Kidney glomerular epithelial cell (primary cell): ENCODE measurements around the gene FLNB.
"Not testable (repeated sequence)": the region's sequence is repeated elsewhere in the genome, so short reads cannot be mapped to it uniquely, and the experiment has no call there.

ENCODE experiments used
- DNase-seq: peaks from one replicate; lab custom pipeline; 2025; lab: John Stamatoyannopoulos, UW

The FLNB gene

DNA sequence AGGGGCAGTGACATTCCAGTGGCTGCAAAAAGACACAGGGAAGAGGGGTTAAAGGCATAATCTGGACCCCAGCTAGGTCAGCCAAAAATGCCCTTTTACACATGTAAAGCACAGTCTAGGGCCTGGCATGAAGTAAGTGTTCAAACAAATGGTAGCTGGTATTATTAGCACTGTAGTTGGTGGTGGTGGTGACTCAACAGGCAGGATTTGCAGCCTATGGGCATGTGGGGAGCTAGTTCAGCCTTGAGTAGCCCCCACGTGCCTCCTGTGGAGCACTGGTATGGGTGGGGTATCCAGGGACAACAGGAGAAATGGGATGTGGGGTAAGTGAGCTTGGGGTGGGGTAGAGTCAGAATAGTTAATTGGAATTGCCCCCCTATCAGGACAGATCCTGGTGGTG lies 175.0 kb downstream of the FLNB start:
- DNase-seq: no peak

DNA sequence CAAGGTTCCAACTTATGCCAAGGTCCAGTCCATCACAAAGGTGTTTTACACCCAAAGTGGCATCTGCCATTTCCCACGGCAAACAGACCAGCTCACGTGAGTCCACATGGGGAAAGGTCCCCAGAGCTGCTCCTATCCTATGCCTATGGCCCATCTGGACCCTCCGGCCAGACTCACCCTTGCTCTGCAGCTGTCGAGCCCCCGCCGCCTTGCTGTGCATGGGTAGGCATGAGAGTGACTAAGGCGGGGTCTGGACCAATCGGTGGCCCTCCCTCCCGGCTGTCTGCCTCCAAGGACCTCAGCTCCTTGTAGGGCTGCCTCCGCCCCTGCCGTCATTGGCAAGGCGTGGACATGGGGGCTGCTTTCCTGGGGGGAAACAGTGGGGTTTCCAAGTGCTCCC lies 175.7 kb downstream of the FLNB start:
- DNase-seq: no peak

DNA sequence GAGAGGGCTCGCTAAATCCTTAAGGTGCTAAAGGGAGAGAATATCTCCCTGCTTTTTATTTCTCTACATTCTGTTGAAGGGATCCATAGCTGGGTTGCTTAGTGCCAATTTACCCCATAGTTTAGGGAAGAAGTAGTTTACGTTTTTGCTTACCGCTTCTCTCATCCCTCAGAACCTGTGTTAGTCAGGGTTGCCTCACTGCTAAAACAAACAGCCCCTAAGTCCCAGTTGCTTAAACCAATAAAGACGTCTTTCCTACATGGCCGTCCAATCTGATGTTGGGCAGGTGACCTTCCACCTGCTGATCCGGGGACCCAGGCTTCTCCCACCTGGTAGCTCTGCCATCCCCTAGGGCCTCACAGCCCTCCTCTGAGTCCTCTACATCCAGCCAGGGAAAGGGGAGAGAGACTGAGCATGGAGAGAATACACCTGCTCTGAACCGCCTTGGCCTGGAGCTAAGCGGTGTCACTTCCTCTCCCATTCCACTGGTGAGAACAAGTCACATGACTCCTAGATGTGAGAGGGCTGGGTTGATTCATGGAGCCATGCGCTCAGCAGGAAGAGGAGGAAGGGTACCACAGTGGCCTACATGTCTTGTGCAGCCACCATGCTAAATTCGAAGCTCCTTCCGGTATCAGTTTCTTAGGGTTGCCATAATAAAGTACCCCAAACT lies 176.2 kb downstream of the FLNB start:
- no peak for DNase-seq

DNA sequence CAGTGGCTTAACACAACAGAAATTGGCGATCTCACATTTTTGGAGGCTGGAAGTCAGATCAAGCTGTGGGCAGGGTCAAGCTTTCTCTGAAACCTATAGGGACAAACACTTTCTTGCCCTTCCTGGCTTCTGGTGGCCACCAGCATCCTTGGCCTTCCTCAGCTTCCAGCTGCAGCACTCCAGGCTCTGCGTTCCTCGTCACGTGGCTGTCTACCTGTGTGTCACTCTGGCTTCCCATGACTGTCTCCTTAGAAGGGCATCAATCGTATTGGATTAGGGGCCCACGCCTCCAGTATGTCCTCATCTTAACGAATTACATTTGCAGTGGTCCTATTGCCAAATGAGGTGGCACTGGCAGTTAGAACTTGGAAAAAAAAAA lies 176.7 kb downstream of the FLNB start:
- DNase-seq: no peak

DNA sequence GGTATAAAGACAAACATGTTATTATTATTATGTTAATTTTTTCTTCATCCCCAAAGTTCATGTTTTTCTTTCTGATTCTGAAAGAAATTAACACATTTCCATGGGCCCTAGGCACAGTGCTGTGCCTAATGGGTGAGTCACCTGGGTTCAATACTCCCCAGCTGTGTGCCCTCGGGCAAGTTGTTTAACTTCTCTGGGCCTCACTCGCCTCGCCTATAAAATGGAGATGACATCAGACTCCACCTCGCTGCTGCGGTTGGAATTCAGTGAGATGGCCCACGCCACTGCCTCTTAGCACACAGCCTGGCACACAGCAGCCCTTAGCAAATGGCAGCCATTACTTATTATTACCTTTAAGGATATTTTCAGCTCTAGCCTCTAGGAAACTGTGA lies 179.9 kb downstream of the FLNB start:
- DNase-seq: no peak

DNA sequence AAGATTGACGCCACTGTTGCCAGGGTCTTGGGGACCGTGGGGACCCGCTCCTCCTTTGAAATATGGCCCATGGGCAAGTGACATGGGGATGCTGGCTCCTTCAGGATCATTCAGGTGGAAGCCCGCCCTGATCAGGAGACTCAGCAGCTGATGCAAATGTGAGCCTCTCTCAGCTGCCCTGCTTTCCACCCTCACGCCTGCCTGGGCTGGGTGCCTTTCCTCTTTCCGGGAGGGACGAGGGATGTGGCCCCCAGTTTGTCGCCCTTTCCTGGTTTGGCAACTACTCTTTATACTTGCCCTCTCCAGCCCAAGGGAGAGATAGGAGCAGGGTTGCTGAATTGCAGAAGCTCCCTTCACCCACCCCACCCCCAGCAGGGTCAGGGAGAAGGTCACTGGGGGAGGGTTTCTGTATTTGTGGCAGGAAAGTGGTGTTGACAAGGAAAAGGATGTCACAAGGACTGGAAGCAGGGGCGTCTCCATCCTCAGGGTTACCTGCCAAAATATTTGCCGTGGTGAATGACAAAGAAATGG lies 180.8 kb downstream of the FLNB start:
- DNase-seq: no peak

DNA sequence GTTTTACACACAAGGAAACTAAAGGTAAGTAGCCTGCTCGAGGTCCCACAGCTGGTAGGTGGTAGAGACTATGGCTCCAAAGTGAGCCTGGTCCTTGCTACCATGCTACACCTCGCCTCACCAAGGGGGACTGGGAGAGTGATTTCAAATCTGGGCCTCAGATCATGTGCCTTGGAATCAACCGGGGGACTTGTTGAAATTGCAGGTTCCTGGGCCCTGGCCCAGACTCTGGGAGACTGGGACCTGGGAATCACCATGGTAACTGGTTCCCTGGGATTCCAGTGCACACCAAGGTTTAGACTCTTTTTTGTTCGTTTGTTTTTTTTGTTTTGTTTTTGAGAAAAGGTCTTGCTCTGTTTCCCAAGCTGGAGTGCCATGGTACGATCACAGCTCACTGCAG lies 181.5 kb downstream of the FLNB start:
- DNase-seq: no peak

DNA sequence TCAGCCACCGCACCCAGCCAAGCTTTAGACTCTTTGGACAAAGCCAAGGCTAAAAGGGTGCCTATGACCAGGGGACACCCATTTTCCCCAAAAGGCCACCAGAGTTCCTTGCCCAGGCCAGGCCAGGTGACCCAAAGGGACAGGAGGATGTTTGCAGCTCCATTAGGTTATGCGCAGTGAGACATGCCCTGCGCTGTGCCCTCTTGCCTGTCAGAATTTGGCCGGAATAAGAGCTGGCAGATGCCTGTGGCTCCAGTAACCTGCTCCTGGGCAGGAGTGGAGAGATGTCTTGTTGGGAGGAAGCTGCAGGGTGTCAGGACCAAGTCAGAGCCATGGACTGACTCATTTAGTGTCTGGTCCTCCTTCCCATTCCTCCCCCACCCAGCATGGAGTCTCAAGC lies 182.1 kb downstream of the FLNB start:
- DNase-seq: no peak

DNA sequence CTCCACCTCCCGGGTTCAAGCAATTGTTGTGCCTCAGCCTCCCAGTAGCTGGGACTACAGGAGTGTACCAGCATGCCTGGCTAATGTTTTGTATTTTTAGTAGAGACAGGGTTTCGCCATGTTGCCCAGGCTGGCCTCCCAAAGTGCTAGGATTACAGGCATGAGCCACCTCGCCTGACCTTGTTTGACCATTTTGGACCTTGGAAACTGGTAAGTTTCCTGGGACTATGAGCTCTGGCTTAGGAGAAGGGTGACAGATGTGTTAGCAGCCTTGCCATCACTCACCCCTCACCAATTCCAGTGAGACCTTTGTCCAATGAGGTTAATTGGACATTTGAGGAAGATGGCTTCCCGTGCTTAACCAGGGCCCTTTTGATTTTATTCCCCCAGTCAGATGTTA lies 182.7 kb downstream of the FLNB start:
- no peak for DNase-seq

DNA sequence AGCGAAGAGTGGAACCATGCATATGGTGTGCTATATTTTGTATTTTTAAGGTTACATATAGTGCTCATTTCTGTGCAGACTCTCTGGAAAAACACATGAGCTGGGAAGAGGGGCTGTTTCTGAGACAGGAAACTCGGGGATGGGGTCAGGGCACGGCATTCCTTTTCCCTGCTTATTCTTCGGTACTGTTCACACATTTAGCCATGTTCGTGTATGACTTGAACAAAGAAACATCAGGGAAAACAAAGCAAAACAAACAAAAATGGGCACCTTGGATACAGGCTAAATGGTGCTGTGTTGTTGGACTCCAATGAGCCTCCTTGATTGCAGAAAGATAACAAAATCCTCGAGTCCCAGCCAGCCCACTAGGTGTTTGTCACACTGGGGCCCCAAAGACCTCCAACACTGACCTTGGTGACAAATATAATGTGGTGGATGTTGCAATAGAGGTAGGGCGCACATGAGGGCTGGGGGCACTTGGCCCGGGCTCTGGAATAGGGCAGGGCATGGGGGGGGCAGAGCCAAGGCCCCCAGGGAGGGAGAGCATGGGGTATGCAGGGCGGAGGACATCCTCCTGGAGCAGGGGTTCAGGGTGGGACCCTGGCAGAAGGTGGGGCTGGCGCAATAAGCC lies 183.3 kb downstream of the FLNB start:
- DNase-seq: no peak

DNA sequence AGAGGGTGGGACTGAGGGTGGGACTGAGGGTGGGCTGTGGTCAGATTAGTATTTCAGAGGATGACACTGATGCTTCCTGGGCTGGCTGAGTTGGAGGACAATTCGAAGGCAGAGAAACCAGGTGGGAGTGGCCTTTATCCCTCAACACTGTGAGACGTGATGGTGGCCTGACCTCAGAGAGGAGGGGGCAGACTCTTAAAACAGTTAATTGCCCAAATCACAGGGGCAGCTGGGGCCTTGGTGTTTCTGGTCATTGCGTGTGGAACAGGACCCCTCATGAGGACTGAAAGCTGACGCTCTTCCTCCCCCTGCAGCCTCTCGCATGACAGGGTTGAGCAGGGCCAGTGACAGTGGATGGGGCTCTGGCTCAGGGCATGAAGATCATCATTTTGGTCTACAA lies 183.8 kb downstream of the FLNB start:
- DNase-seq: no peak

DNA sequence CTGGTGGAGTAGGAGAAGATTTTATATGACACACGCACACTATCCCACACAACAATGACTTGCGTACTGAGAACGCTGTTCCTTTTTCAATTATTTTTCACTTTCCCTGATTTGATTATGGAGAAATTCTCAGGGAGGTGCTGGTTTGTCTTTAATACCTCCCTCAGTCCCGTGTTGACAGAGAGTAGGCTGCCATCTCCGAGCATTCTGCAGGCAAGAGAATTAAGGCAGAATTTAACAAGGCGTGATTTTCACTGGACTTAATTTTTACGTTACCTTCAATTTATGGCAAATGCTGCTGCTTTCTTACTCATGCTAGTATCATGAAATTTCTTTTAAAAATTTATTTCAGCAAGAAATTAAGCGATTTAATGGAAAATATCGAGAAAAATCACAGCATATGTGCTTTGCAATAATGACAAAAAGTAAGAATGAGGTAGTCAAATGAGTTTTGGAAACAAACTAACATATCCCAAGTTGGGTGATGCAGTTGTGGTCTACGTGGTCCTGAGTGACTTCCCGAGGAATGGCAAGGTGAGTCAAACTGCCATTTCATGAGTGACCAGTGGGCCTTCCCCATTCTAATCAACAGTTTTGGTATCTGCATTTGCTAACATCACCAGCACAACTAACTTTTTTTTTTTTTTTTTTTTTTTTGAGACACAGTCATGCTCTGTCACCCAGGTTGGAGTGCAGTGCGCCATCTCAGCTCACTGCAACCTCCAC lies 185.6 kb downstream of the FLNB start:
- no peak for DNase-seq

DNA sequence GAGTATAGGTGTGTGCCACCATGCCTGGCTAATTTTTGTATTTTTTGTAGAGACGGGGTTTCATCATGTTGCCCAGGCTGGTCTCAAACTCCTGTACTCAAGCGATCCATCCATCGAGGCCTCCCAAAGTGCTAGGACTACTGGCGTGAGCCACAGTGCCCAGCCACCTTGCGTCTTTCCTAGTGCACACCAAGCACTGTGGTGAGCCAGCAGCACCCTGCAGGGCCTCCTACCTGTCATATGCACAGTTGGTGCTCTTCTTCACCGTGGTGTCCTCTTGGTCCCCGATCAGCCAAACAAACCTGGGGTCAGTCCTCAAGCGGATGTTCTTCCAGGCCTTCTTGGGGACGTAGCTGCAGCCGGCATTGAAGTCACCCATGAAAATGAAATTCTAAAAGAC lies 189.4 kb downstream of the FLNB start:
- DNase-seq: no peak

DNA sequence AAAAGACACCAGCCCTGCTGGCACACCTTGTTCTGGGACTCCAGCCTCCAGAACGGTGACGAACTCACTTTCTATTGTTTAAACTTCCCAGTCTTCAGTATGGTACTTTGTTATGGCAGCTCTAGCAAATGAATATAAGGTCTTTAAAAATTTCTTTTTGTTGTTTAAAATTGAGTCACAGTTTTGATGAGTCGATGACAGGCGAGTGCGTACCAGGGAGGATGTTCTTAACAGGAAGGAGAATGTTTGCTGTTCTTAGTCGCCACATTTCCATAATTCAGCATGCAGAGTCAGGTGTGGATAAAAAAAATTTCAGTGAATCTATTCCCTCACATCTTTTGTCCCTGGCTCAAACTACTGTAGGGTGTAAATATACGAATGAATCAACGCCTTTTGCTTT lies 190.1 kb downstream of the FLNB start:
- DNase-seq: no peak

DNA sequence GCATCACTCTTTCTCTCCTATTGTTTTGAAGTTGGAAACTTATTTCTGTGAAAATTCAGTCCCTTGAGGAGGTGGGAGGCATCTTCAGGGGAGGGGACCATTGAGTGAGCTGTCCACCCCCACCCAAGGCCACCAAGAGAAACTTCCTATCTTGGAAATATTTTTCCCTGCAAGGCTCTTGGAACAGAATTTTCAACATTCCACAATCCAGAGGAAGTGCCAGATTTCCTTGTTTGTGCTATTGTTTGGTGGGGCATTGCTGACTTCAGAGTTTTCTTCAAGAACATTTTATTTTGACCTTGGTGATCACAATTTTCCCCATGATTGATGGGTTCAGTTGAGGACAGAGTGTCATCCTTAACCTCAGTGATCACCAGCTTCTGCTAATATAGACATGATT lies 190.6 kb downstream of the FLNB start:
- no peak for DNase-seq

DNA sequence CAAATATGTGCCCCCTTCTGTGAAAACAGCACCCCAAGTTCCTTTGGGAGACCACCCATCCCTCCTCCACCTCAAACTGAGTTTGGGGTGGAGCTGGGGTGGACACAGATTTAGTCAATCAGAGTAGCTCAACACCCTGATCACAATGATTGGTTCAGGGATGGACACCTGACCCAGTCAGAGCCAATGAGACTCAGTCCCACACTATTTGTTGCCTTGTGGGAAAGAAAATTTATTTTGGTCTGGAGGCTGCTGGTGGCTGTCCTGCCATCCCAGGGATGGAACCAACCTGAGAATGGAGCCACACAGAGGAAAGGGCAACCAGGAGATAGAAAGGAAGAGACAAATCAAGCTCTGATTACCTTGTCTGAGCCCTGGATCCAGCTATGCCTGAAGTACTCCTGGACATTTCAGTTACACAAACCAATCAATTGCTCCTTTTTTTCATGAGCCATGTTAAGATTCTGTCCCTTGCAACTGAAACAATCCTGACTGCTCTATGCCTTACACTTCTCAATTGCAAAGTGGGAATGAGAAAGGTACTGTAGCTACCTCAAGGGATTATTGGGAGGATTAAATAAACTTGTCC lies 192.0 kb downstream of the FLNB start:
- no peak for DNase-seq

DNA sequence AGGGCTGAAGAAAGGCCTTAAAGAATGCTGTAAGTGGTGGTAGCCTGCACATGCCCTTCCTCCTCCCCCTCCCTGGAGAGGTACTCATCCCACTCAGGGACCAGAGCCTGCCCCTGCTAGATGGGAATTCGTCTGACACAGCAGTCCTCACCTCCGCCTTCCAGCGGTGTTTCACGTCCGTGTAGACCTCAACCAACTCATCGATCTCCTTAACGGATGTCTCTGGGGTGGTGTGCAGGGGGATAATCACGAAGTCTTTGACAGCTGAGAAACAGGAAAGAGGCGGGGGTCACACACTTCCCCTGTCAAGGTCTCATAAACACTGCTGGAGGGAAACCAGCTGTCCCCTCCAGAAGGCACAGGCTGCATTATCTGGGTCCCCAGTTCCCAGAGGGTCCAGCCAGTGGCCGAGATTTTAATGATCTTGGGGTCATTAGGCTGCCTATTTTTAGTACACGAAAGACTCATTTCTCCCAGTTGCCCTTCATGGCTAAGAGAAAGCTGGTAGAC lies 192.7 kb downstream of the FLNB start:
- no peak for DNase-seq

DNA sequence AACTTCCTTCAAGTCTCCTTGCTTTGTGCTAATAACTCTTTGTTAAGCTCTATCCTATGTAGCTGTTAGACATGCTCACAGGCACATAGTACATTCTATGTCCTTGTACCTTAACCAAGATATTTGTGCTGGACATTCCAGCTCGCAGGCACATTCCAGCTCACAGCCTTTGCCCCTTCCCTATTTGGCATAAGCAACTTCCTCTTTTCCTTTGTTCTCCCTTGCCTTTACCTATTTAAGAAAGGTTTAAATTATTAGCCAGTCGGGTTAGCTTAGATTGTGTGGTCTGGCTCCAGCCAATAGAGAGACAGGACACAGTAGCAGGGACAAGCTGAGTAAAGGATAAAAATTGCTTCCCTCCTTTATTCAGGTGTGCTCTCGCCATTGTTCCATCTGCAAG lies 193.2 kb downstream of the FLNB start:
- not testable (repeated sequence) for DNase-seq

DNA sequence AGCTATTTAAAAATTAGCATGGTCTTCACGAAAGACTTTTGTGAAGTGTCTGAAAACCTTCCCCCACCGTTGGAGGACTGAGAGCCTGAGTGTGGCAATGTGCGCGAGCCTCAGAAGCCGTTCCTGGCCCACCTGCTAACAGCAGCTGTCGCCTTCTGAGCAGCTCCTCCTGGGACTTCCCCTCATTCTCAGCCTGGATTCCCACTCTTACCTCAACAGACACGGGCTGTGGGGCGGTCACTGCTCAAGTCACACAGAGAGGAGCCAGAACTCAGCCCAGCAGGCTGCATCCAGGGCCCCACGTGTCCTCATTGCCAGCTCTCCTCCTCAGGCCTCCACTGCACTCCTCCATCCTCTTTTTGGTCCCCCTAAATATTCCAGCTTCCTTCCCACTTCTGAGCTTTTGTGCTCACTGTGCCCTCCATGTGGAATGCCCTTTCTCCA lies 194.7 kb downstream of the FLNB start:
- DNase-seq: no peak

DNA sequence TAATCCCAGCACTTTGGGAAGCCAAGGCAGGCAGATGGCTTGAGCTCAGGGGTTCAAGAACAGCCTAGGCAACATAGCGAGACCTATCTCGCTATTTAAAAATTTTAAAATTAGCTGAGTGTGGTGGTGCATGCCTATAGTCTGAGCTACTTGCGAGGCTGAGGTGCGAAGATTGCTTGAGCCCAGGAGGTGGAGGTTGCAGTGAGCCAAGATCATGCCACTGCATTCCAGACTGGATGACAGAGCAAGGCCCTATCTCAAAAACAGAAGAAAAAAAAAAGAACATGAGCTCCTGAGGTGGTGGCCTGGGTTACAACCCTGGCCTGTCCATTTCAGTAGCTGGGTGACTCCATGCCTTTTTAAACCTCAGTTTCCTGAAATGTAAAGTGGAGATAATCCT lies 195.3 kb downstream of the FLNB start:
- no peak for DNase-seq

DNA sequence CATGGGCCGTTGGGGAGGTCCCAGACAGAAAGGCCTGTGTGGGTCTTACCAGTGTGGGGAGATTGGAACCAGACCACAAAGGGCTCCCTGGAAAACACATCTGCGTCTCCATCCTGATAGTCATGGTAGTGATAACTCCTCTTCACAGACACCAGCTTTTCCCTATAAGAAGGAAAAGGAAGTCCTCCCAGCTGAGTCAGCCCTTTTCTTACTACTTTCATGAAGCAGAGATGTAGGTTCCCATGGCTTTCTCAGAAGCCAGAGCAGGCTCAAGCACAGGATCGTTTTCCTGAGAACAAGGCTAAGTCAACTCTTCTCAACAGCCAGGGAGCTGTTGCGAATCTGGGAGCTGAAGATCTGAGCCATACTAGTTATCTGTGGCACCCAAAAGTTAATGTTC lies 196.5 kb downstream of the FLNB start:
- no peak for DNase-seq

DNA sequence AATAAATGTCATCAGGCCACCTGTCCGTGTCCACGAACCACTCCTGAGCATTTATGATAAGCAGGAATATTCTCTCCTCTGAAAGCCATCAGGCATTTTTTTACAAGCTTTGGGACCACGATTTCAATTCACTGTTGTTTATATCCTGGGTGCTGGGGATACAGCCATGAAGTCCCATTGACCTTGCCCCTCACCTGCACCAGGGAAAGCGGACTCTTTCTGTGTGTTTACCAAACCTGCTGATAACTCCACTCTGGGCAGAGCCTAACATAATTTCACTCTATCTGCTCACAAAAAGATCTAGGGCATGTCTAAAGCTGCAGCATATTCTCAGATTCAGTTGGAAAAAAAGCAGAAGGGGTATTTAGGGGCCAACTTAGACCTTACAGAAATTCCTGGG lies 197.8 kb downstream of the FLNB start:
- no peak for DNase-seq
